Skeletal muscle tissue (tissue), 1 donor: ENCODE results near the gene YWHAB. TPM values are rescaled to one million over a fixed set of nuclear protein-coding genes. Genes with fewer than 3 reads are reported as not detected.

Source experiments
- total RNA-seq: library from RNA; depleted of rRNA; stranded (reverse); fragments of >200 nt; gene quantifications from one replicate; pipeline ENCODE4 v1.2.3, GENCODE V29; 2014

The YWHAB gene
- total RNA-seq, 1 donor from 2014 or later, result 51.7 TPM

Other genes with a start within 250 kb of the YWHAB start
- gene ADA, start 234.0 kb upstream of the YWHAB start, total RNA-seq, result 3.7 TPM
- gene CCN5, start 170.3 kb upstream of the YWHAB start, total RNA-seq, result not detected
- gene KCNK15, start 139.8 kb upstream of the YWHAB start, total RNA-seq, result under 0.01 TPM
- 3.1 TPM for gene RIMS4, start 75.2 kb upstream of the YWHAB start, total RNA-seq
- 1.0 TPM for gene PABPC1L, start 24.4 kb downstream of the YWHAB start, total RNA-seq
- gene TOMM34, start 74.7 kb downstream of the YWHAB start, total RNA-seq, result 4.2 TPM
- 17.7 TPM for gene STK4, start 80.8 kb downstream of the YWHAB start, total RNA-seq
- under 0.01 TPM for gene KCNS1, start 215.4 kb downstream of the YWHAB start, total RNA-seq
- not detected for gene WFDC5, start 229.5 kb downstream of the YWHAB start, total RNA-seq
- not detected for gene WFDC12, start 238.8 kb downstream of the YWHAB start, total RNA-seq